Measurements from ENCODE around the gene ABCA2.

DNA sequence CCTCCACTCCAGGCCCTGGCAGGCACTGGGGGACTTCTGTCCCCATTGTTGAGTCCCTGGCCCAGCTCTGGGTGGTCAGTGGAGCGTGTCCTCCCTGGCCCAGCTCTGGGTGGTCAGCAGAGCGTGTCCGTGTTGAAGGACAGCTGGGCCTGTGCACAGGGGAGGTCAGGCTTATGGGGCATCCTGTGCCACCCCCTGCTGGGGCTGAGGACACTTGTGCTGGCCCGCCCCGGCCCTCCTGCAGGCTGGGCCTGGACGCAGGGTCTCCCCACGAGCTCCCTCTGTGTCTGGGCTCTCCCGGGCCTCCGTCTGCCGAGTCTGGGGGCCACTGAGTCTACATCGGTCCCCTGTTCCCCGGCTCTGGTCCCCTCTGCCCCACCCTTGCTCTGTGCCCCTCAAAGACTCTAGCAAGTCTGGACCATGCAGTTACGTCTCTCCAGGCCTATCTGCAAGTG lies 20.2 kb downstream of the ABCA2 start:
- TF ChIP-seq POLR2A (IDR thresholded peaks at IDR 0.05): no peak
- TF ChIP-seq, protein P1, sequence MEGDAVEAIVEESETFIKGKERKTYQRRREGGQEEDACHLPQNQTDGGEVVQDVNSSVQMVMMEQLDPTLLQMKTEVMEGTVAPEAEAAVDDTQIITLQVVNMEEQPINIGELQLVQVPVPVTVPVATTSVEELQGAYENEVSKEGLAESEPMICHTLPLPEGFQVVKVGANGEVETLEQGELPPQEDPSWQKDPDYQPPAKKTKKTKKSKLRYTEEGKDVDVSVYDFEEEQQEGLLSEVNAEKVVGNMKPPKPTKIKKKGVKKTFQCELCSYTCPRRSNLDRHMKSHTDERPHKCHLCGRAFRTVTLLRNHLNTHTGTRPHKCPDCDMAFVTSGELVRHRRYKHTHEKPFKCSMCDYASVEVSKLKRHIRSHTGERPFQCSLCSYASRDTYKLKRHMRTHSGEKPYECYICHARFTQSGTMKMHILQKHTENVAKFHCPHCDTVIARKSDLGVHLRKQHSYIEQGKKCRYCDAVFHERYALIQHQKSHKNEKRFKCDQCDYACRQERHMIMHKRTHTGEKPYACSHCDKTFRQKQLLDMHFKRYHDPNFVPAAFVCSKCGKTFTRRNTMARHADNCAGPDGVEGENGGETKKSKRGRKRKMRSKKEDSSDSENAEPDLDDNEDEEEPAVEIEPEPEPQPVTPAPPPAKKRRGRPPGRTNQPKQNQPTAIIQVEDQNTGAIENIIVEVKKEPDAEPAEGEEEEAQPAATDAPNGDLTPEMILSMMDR (IDR thresholded peaks at IDR 0.05 in 4 of 5, conservative IDR thresholded peaks at IDR 0.05 in 1 of 5): no peak
